Neural cell (in vitro differentiated cells): ENCODE results near the gene TFB1M. TPM values are rescaled to one million over a fixed set of nuclear protein-coding genes. Genes with fewer than 3 reads are reported as not detected.

Experiments used
- H2AFZ ChIP-seq: fragments of 200-600, 300-800 bp; sonication (generic), shearing (Covaris generic); 2 replicates; pipeline ENCODE4 v1.6.0; 2014; ENCODE audit warnings: low read depth, mild to moderate bottlenecking, antibody characterized with exemption, low read length, moderate library complexity
- H3F3A ChIP-seq: fragments of 200-600 bp; shearing (Covaris generic); 2 replicates; pipeline ENCODE4 v1.6.1; 2016; ENCODE audit warnings: mild to moderate bottlenecking, moderate library complexity, mixed read lengths, antibody characterized with exemption, low read length; ENCODE audit not compliant: insufficient read depth, poor library complexity, severe bottlenecking
- H3K27ac ChIP-seq: fragments of 200-600, 300-800 bp; sonication (generic), shearing (Covaris generic); 2 replicates; pipeline ENCODE4 v1.5.1; 2014; ENCODE audit warnings: mild to moderate bottlenecking, low read length, moderate library complexity
- H3K27me3 ChIP-seq: fragments of 300-800, 200-600 bp; sonication (generic), shearing (Covaris generic); 2 replicates; pipeline ENCODE4 v1.6.0; 2014; ENCODE audit warnings: mild to moderate bottlenecking, low read depth, low read length, moderate library complexity; ENCODE audit not compliant: insufficient read depth
- H3K36me3 ChIP-seq: fragments of 300-800, 200-600 bp; sonication (generic), shearing (Covaris generic); 2 replicates; pipeline ENCODE4 v1.5.1; 2014; ENCODE audit warnings: mild to moderate bottlenecking, antibody characterized with exemption, low read length, moderate library complexity; ENCODE audit not compliant: insufficient read depth
- H3K4me2 ChIP-seq: fragments of 300-800, 200-600 bp; sonication (generic), shearing (Covaris generic); 2 replicates; pipeline ENCODE4 v1.6.0; 2014; ENCODE audit warnings: mild to moderate bottlenecking, low read length
- H3K4me3 ChIP-seq: fragments of 300-800, 200-600 bp; sonication (generic), shearing (Covaris generic); 2 replicates; pipeline ENCODE4 v1.5.1; 2014; ENCODE audit warnings: mild to moderate bottlenecking, low read length, moderate library complexity
- H3K79me2 ChIP-seq: fragments of 200-600 bp; shearing (Covaris generic); replicated peaks from 2 replicates; pipeline ENCODE4 v1.6.0; 2014; ENCODE audit warnings: mild to moderate bottlenecking, low read length, moderate library complexity; ENCODE audit not compliant: insufficient read depth
- H3K9ac ChIP-seq: fragments of 300-800, 200-600 bp; sonication (generic), shearing (Covaris generic); 2 replicates; pipeline ENCODE4 v1.6.1; 2016; ENCODE audit warnings: mild to moderate bottlenecking, low read length, mixed read lengths
- H3K9me2 ChIP-seq: fragments of 200-600 bp; shearing (Covaris generic); 2 replicates; pipeline ENCODE4 v1.6.1; 2016; ENCODE audit warnings: mild to moderate bottlenecking, low read length, mixed read lengths; ENCODE audit not compliant: insufficient read depth
- H3K9me3 ChIP-seq: fragments of 200-600, 300-800 bp; sonication (generic), shearing (Covaris generic); 2 replicates; pipeline ENCODE4 v1.6.1; 2016; ENCODE audit warnings: mild to moderate bottlenecking, mixed run types, low read length, moderate library complexity, mixed read lengths
- H4K20me1 ChIP-seq: fragments of 200-600 bp; shearing (Covaris generic); 2 replicates; pipeline ENCODE4 v1.6.1; 2016; ENCODE audit warnings: mild to moderate bottlenecking, mixed run types; ENCODE audit not compliant: insufficient read depth
- EP300 ChIP-seq: fragments of 450-650 bp; conservative IDR thresholded peaks from 2 replicates; pipeline ENCODE4 v1.6.1; 2014; ENCODE audit warnings: antibody characterized with exemption, mild to moderate bottlenecking, moderate library complexity; ENCODE audit not compliant: poor library complexity, severe bottlenecking
- EZH2 ChIP-seq: fragments of 200-600, 300-800 bp; shearing (Covaris generic), sonication (generic); IDR thresholded peaks from 2 replicates; pipeline ENCODE4 v1.6.1; 2014; ENCODE audit warnings: antibody characterized with exemption, low read length, borderline replicate concordance, mild to moderate bottlenecking; ENCODE audit not compliant: insufficient read depth, poor library complexity, severe bottlenecking
- MXI1 ChIP-seq: fragments of 450-650 bp; conservative IDR thresholded peaks from 2 replicates; pipeline ENCODE4 v1.6.1; 2014; ENCODE audit warnings: antibody characterized with exemption, mild to moderate bottlenecking; ENCODE audit not compliant: poor library complexity, severe bottlenecking
- POLR2AphosphoS5 ChIP-seq: IDR thresholded peaks from 2 replicates; pipeline ENCODE4 v1.6.1; 2012
- RAD21 ChIP-seq: fragments of 450-650 bp; conservative IDR thresholded peaks from 2 replicates; pipeline ENCODE4 v1.6.1; 2014; ENCODE audit warnings: antibody characterized with exemption, mild to moderate bottlenecking, moderate library complexity
- SMC3 ChIP-seq: fragments of 450-650 bp; conservative IDR thresholded peaks from 2 replicates; pipeline ENCODE4 v1.6.1; 2014; ENCODE audit warnings: antibody characterized with exemption, mild to moderate bottlenecking, moderate library complexity; ENCODE audit not compliant: poor library complexity
- TAF1 ChIP-seq: IDR thresholded peaks from 2 replicates; pipeline ENCODE4 v1.6.1; 2012; ENCODE audit warnings: low read depth
- polyA plus RNA-seq: library from polyadenylated mRNA; depleted of rRNA; stranded (reverse); fragments of >200 nt; gene quantifications from 2 replicates; pipeline ENCODE4 v1.2.3, GENCODE V29; 2014
- TF ChIP-seq, protein P1 (sequence below): IDR thresholded peaks from 2 replicates; pipeline ENCODE4 v1.6.1; 2012; ENCODE audit warnings: borderline replicate concordance
- TF ChIP-seq, protein P2 (sequence below): fragments of 450-650 bp; IDR thresholded peaks from 2 replicates; pipeline ENCODE4 v1.5.1; 2014; ENCODE audit warnings: antibody characterized with exemption, mild to moderate bottlenecking, moderate library complexity; ENCODE audit not compliant: poor library complexity, severe bottlenecking

TFB1M gene
- polyA plus RNA-seq, 1 donor from 2014 or later, result 15.5 TPM

DNA sequence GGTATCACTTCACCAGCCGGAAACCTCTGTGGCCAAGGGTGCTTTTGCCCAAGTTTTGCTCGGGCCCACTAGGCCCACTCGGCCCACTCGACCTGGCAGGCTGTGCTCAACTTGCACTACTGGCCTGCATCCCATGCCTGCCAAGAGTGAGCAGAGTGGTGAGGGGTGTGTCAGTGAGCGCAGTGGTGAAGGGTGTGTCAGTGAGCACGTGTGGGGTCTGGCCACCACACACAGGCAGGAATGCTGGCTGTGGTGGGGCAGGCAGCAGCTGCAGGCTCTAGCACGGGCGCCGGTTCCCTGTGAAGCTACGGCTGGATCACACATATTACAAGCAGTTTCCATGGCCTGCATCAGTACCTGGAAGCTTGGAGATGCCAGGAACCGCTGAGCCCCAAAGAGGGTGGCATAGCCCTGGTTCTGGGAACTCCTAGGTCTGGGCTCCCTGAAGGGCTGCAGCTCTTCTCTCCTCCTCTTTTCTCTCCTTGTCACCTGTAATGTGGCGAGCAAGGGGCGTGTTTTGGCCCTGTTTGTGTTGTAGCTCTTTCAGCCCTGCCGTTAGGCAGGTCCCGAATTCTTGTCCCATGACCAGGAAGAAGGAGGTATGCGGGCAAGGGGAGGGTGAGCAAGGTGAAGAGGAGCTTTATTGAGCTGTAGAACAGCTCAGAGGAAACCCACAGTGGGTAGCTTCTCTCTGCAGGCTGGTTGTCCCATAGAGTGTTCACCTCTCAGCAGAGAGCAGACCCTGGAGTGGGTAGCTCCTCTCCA, 101.5 kb downstream of the TFB1M start:
- H3F3A ChIP-seq, result no peaks in the 10 kb centered on the region
- no peak overlapping the region for H2AFZ ChIP-seq
- H3K27ac ChIP-seq, result no peak overlapping the region
- no peak for TF ChIP-seq EZH2
- TF ChIP-seq, protein P1, sequence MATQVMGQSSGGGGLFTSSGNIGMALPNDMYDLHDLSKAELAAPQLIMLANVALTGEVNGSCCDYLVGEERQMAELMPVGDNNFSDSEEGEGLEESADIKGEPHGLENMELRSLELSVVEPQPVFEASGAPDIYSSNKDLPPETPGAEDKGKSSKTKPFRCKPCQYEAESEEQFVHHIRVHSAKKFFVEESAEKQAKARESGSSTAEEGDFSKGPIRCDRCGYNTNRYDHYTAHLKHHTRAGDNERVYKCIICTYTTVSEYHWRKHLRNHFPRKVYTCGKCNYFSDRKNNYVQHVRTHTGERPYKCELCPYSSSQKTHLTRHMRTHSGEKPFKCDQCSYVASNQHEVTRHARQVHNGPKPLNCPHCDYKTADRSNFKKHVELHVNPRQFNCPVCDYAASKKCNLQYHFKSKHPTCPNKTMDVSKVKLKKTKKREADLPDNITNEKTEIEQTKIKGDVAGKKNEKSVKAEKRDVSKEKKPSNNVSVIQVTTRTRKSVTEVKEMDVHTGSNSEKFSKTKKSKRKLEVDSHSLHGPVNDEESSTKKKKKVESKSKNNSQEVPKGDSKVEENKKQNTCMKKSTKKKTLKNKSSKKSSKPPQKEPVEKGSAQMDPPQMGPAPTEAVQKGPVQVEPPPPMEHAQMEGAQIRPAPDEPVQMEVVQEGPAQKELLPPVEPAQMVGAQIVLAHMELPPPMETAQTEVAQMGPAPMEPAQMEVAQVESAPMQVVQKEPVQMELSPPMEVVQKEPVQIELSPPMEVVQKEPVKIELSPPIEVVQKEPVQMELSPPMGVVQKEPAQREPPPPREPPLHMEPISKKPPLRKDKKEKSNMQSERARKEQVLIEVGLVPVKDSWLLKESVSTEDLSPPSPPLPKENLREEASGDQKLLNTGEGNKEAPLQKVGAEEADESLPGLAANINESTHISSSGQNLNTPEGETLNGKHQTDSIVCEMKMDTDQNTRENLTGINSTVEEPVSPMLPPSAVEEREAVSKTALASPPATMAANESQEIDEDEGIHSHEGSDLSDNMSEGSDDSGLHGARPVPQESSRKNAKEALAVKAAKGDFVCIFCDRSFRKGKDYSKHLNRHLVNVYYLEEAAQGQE, result no peak
- TF ChIP-seq TAF1, result no peak
- TF ChIP-seq MXI1, result no peak
- no peaks in the 10 kb centered on the region for H3K9me2 ChIP-seq
- H3K9me3 ChIP-seq, result no peaks in the 10 kb centered on the region
- no peaks in the 10 kb centered on the region for H3K27me3 ChIP-seq
- no peaks in the 10 kb centered on the region for H3K36me3 ChIP-seq
- H3K4me3 ChIP-seq, result no peak overlapping the region
- H4K20me1 ChIP-seq, result no peaks in the 10 kb centered on the region
- no peak overlapping the region for H3K9ac ChIP-seq
- no peak overlapping the region for H3K4me2 ChIP-seq
- peaks cover 5% of the 10 kb centered on the region for H3K79me2 ChIP-seq

DNA sequence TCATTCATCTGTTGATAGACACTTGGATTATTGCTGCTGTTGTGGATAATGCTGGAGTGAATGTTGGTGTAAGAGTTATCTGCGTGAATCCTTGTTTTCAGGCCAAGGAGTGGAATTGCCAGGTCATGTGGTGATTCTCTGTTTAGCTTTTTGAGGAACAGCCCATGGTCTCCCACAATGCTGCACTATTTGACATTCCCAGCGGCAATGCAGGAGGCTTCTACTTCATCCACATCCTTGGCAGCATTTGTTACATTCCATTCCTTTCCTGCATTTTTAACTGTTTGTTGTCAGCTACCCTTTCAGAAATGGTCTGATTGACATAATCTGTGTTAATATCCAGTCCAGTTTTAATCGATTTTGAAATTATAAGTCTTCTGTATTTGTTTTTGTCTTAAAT, 102.2 kb downstream of the TFB1M start:
- Histone ChIP-seq H3K9me3 (no peaks in the 10 kb centered on the region), H3K27ac (no peak overlapping the region), H4K20me1 (no peaks in the 10 kb centered on the region), H3F3A (no peaks in the 10 kb centered on the region), H3K36me3 (no peaks in the 10 kb centered on the region), H3K9me2 (no peaks in the 10 kb centered on the region), H3K4me2 (no peak overlapping the region), H3K79me2 (no peaks in the 10 kb centered on the region), H2AFZ (no peak overlapping the region), H3K9ac (no peak overlapping the region), H3K27me3 (no peaks in the 10 kb centered on the region), H3K4me3 (no peak overlapping the region)
- TF ChIP-seq MXI1 (no peak), EP300 (no peak), SMC3 (no peak), RAD21 (no peak), EZH2 (no peak), POLR2AphosphoS5 (no peak), TAF1 (no peak)
- TF ChIP-seq, protein P2, sequence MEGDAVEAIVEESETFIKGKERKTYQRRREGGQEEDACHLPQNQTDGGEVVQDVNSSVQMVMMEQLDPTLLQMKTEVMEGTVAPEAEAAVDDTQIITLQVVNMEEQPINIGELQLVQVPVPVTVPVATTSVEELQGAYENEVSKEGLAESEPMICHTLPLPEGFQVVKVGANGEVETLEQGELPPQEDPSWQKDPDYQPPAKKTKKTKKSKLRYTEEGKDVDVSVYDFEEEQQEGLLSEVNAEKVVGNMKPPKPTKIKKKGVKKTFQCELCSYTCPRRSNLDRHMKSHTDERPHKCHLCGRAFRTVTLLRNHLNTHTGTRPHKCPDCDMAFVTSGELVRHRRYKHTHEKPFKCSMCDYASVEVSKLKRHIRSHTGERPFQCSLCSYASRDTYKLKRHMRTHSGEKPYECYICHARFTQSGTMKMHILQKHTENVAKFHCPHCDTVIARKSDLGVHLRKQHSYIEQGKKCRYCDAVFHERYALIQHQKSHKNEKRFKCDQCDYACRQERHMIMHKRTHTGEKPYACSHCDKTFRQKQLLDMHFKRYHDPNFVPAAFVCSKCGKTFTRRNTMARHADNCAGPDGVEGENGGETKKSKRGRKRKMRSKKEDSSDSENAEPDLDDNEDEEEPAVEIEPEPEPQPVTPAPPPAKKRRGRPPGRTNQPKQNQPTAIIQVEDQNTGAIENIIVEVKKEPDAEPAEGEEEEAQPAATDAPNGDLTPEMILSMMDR, result no peak
- TF ChIP-seq, protein P1, result no peak
